B cell (primary cell): Measurements from ENCODE around the gene MESD.

ENCODE experiments used
- CTCF ChIP-seq: fragments of 200-600 bp; IDR thresholded peaks from one replicate; pipeline ENCODE4 v1.8.0; 2022; ENCODE audit warnings: antibody characterized with exemption, mild to moderate bottlenecking
- EZH2 ChIP-seq: IDR thresholded peaks from 2 replicates; pipeline ENCODE4 v1.6.1; 2012; ENCODE audit warnings: borderline replicate concordance, low read depth, mild to moderate bottlenecking, moderate library complexity, low read length; ENCODE audit not compliant: insufficient read depth, poor library complexity, severe bottlenecking

GRCh38 chr15:80929689-80930088 lies 59.9 kb downstream of the MESD start:
- no peak for TF ChIP-seq CTCF
- no peak for TF ChIP-seq EZH2
